ENCODE measurements around the gene SYCP2L.
"Not testable (repeated sequence)": the region's sequence is repeated elsewhere in the genome, so short reads cannot be mapped to it uniquely, and the experiment has no call there.

SYCP2L gene

GRCh38 chr6:10882657-10883171 lies 4.1 kb upstream of the SYCP2L start:
- H3K27me3 ChIP-seq, result peaks cover 0 to 76% of the 10 kb centered on the region in 2 donors
- H3K9me3 ChIP-seq, result no peaks in the 10 kb centered on the region
- H3K36me3 ChIP-seq, result no peaks in the 10 kb centered on the region
- intact Hi-C loops (cut with DNase I; ENCODE audit: low total_unique reads), result no loop called here
- peaks cover 0 to 35% (median 21%) of the 10 kb centered on the region in 4 donors for H3K4me1 ChIP-seq
- TF ChIP-seq CTCF (IDR thresholded peaks at IDR 0.05), result no peak
- H3K27ac ChIP-seq, result no peak overlapping the region
- DNase-seq, result no peak
- H3K4me3 ChIP-seq, result no peak overlapping the region

GRCh38 chr6:10883312-10884244 lies 3.3 kb upstream of the SYCP2L start:
- no peak for DNase-seq
- intact Hi-C loops (cut with DNase I; ENCODE audit: low total_unique reads), result no loop called here
- TF ChIP-seq CTCF (IDR thresholded peaks at IDR 0.05), result no peak
- Histone ChIP-seq H3K27me3 (peaks cover 0 to 80% of the 10 kb centered on the region in 2 donors), H3K4me1 (peaks cover 0 to 35% (median 21%) of the 10 kb centered on the region in 4 donors), H3K9me3 (no peaks in the 10 kb centered on the region), H3K27ac (no peak overlapping the region), H3K4me3 (no peak overlapping the region), H3K36me3 (no peaks in the 10 kb centered on the region)

GRCh38 chr6:10884245-10884972 lies 2.4 kb upstream of the SYCP2L start:
- H3K4me3 ChIP-seq, result no peak overlapping the region
- no peaks in the 10 kb centered on the region for H3K9me3 ChIP-seq
- DNase-seq, result no peak
- H3K27ac ChIP-seq, result no peak overlapping the region
- H3K36me3 ChIP-seq, result no peaks in the 10 kb centered on the region
- H3K27me3 ChIP-seq, result peaks cover 0 to 80% of the 10 kb centered on the region in 2 donors
- TF ChIP-seq CTCF (IDR thresholded peaks at IDR 0.05), result no peak
- H3K4me1 ChIP-seq, result peaks cover 0 to 35% (median 21%) of the 10 kb centered on the region in 4 donors
- intact Hi-C loops (cut with DNase I; ENCODE audit: low total_unique reads), result no loop called here

GRCh38 chr6:10886365-10886690 lies 524 bp upstream of the SYCP2L start:
- H3K36me3 ChIP-seq; intact Hi-C loops (cut with DNase I; ENCODE audit: low total_unique reads); H3K27ac ChIP-seq; DNase-seq: not testable (repeated sequence)
- peak overlapping the region; percentile 30 to 41 for H3K4me3 ChIP-seq
- H3K27me3 ChIP-seq, result peaks cover 0 to 66% of the 10 kb centered on the region in 2 donors
- H3K9me3 ChIP-seq, result peaks cover 0 to 12% (median 0%) of the 10 kb centered on the region in 3 donors
- peaks cover 0 to 35% (median 21%) of the 10 kb centered on the region in 4 donors for H3K4me1 ChIP-seq

GRCh38 chr6:10890151-10890550 lies 3.3 kb downstream of the SYCP2L start:
- Histone ChIP-seq H3K27me3 (peaks cover 0 to 30% of the 10 kb centered on the region in 2 donors), H3K27ac (no peak overlapping the region), H3K4me3 (no peak overlapping the region), H3K36me3 (no peaks in the 10 kb centered on the region), H3K4me1 (peaks cover 0 to 12% (median 8%) of the 10 kb centered on the region in 4 donors), H3K9me3 (peaks cover 0 to 12% (median 0%) of the 10 kb centered on the region in 3 donors)
- intact Hi-C loops (cut with DNase I; ENCODE audit: low total_unique reads), result no loop called here
- no peak for TF ChIP-seq CTCF (IDR thresholded peaks at IDR 0.05)
- no peak for DNase-seq

Measured in tibial artery (tissue), 4 donors.